C1 segment of cervical spinal cord (tissue), 14 donors: ENCODE results near the gene LRRIQ1.
"Not testable (repeated sequence)": the region's sequence is repeated elsewhere in the genome, so short reads cannot be mapped to it uniquely, and the experiment has no call there.

ENCODE experiments used
- DNase-seq, 14 donors: peaks; one replicate each; lab custom pipeline; 2025; lab: John Stamatoyannopoulos, UW

Gene LRRIQ1, protein sequence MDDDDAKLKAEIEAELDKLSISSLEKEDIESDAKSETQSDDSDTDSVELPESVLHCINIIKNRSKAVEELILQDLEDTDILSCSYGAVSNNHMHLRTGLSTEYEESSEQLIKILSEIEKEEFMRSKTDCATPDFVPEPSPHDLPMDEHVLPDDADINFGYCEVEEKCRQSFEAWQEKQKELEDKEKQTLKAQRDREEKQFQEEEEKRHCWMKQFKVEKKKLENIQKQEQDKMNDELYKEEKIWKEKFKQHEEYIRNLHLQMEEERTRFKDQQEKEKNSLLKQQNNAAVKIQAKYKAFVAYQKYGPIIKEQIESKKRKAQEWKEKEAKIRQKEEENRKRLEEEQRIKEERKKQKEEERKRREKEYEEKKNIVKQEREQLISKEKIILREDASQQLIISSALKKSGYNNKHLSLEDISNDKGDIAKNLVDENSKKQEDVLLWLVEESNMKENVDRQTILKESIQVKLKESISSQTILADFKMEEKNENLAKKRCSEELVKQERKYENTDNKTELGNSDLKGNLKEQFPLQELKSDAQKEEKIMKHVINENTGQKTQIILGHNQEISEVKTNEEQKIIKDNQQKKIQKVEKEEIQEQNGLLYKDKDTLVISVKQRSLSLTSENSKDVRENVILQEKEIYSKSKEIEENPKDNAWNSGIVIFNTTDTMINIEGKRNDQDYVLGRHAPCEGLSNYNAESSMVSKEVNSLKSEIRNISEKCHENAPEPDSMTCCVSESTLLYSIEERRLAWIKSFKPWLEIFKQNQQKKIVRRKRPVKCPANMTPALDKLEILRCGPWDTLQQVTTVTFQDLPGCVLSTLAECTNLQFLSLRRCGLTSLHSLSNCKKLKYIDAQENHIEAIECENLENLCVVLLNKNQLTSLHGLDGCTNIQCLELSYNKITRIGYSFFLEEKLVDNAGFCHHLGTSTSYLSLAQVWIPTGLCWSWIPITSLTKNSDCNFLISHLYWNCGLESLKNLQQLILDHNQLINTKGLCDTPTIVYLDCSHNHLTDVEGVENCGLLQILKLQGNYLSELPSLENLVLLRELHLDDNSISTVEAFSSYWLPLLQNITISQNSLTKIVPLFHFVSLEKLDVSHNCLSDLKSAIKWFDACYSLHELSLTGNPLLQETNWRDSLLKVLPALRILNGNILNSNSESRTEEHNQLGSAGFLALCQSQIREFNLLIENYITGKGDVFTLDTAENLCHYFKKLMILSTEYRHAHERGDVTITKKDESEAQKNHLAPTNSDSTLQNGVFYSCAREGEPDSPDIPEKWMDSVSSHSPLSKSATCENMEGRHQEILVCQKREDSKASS (N-terminal part only)

DNA sequence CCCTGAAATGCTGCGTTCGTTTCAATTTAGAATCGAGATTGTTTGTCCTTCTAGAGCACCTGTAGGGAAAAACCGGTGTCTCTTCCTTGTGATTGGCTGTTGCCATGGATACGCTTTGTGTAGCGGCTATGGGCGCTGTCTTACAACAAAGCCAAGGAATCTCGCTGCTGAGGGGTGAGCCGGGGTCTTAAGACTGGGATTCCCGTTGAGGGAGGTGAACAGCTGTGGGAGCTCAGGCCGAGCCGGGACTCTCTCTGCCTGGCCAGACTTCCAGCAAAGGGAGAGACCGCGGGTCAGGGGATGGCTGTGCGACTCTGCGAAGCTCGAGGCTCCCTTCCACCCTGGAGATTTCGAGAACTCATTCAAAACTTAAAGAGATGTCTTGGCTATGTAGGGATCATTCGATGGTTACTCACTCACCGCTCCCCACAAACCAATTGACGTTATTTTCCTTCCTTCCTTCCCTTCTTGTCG, at the start of gene LRRIQ1, which contains the start of gene TSPAN19:
Gene LRRIQ1 (plus strand): TSS at position 118 of the 474 bp plus-strand sequence. CDS start 1,826 bp downstream, outside the sequence.
Gene TSPAN19 (minus strand): TSS at position 44 of the 474 bp plus-strand sequence. CDS start 6,331 bp downstream, outside the sequence.
- DNase-seq, result peak in 13 of 14 donors; percentile 2 to 83 (median 53)

DNA sequence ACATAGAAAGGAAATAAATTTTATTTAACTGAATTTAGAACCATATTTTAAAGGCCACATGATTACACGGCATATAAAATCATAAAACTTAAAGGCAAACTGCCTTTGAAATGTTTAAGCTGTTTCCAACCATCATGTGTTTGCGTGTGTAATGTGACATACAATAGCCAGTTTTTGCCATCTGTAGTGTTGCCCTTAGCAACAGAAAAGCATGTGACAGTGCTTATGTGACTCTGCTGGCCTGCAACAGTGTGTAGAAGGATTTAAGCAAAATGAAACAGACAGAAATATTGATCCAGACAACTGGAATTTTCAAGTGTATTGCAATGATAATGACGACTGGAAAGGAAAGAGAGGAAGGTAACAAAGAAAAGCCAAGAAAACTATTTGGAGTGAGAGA, 49.6 kb upstream of the LRRIQ1 start:
- DNase-seq, result no peak

GRCh38 chr12:84994426-84994825, 41.7 kb upstream of the LRRIQ1 start:
- no peak for DNase-seq

DNA sequence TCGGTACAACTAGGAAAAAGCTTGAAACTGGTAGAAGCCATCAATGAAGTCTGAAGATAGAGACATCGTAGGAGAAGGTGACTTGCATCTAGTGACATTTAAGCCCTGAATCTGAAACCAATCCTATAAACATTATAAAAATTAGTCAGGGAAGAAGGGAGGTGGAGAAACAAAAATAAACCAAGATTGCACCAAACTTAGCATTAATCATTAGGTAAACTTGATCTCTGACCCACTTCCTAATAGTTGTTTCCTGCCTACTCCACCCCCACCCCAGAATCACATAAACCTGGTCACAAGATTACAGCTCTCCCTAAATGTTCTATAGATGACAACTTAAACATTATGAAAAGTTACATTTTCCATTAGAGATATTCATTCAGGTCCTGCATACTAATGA, 40.5 kb upstream of the LRRIQ1 start:
- DNase-seq, result no peak

GRCh38 chr12:84996759-84997158, 39.4 kb upstream of the LRRIQ1 start:
- DNase-seq, result no peak

- no peak for DNase-seq
Measured at GRCh38 chr12:84998341-84998740, 37.8 kb upstream of the LRRIQ1 start.

- no peak for DNase-seq
Measured at GRCh38 chr12:85000729-85001128, 35.4 kb upstream of the LRRIQ1 start.

DNA sequence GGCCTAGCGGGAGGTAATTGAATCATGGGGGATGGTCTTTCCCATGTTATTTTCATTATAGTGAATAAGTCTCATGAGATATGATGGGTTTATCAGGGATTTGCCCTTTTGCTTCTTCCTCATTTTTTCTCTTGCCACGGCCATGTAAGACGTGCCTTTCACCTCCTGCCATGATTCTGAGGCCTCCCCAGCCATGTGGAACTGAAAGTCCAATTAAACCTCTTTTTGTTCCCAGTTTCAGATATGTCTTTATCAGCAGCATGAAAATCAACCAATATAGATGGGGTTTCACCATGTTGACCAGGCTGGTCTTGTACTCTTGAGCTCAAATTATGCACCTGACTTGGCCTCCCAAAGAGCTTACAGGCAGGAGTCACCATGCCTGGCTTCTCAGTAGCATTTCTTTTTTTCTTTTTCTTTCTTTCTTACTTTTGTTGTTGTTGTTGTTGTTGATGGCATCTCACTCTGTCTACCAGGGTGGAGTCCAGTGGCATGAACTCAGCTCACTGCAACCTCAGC, 33.3 kb upstream of the LRRIQ1 start:
- no peak for DNase-seq

GRCh38 chr12:85004204-85004603, 31.9 kb upstream of the LRRIQ1 start:
- DNase-seq, result no peak

DNA sequence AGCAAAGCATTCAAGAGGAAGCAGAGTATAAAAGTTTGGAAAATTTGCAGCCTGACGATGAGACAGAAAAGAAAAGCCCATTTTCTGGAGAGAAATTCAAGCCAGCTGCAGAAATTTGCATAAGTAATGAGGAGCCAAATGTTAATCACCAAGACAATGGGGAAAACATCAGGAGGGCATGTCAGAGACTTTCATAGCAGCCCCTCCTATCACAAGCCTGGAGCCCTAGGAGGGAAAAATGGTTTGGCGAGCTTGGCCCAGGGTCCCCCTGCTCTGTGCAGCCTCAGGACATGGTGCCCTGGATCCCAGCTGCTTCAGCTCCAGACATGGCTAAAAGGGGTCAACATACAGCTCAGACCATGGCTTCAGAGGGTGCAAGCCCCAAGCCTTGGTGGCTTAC, 31.1 kb upstream of the LRRIQ1 start:
- DNase-seq, result not testable (repeated sequence)

- no peak for DNase-seq
Measured at GRCh38 chr12:85005615-85006014, 30.5 kb upstream of the LRRIQ1 start.

- DNase-seq, result no peak
Measured at GRCh38 chr12:85006206-85006605, 29.9 kb upstream of the LRRIQ1 start.

DNA sequence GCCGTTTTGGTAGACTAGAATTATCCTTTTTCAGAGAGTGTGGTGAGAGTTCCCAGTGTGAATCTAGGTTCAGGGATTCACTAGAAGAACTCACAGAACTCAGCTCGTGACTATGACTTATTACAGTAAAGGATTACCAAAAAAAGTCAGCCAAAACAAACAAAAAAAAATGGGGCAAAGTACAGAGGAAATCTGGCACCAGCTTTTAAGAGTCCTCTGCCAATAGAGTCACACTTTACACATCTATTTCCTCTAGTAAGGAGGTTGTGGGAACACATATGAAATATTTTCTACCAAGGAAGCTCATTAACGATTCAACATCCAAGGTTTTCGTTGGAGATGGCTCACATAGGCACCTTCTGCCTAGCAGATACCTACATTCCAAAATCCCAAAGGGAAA, 28.3 kb upstream of the LRRIQ1 start:
- no peak for DNase-seq

DNA sequence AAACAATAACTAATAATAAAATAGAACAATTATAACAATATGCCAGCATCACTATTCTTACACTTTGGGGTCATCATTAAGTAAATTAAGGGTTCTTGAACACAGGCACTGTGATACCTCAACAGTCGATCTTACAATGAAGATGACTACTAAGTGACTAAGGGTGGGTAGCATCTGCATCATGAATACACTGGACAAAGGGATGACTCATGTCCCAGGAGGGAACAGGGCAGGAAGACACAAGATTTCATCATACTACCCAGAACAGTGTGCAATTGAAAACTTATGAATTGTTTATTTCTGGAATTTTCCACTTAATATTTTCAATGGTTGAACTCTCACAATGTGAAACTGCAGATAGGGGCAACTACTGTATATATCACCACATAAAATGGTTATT, 19.7 kb upstream of the LRRIQ1 start:
- DNase-seq, result peak in 1 of 14 donors; percentile 14

GRCh38 chr12:85017133-85017532, 19.0 kb upstream of the LRRIQ1 start:
- DNase-seq, result no peak

- no peak for DNase-seq
Measured at GRCh38 chr12:85017618-85018017, 18.5 kb upstream of the LRRIQ1 start.

DNA sequence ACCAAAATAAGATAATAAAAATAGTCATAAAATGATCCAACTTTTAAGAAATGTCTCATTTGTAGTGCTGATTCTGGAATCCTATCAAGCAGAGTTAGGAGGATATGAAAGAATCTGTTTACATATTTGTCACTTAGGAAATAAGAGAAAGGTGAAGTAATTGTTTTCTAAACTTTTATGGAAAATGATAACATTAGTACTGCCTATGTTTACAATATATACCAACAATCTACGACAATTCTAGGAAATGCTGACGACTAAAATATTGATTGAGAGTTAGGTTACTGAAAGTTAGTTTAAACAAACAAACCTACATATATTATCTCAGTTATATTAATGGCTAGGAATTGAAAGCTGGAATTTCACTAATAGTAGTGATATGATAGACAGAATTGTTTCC, 18.1 kb upstream of the LRRIQ1 start:
- DNase-seq, result no peak

- DNase-seq, result no peak
Measured at GRCh38 chr12:85029456-85029855, 6.7 kb upstream of the LRRIQ1 start.

DNA sequence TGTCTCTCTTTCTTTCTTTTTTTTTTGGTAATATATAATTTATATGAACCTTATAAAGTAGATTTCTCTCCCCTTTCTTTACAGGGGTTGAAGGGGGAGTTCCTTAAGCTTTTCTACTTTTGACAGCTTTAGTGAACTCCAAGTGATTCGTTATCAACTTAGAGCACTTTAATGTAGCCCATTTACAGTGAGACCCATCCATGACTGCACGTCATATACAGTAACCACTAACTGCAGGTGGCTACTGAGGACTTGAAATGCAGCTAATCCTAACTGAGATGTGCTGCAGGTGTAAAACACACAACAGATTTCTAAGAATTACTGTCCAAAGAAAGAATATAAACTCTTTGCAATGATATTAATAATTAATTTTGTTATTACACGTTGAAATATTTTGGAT, 582 bp downstream of the LRRIQ1 start:
- DNase-seq, result no peak

GRCh38 chr12:85041395-85041794, 5.2 kb downstream of the LRRIQ1 start:
- DNase-seq, result no peak

- DNase-seq, result no peak
Measured at GRCh38 chr12:85043829-85044228, 7.7 kb downstream of the LRRIQ1 start.
